ENCODE data around the gene SPDEF.
A peak's percentile ranks its signal among the peaks of the same experiment; 100 is the strongest.

The SPDEF gene

DNA sequence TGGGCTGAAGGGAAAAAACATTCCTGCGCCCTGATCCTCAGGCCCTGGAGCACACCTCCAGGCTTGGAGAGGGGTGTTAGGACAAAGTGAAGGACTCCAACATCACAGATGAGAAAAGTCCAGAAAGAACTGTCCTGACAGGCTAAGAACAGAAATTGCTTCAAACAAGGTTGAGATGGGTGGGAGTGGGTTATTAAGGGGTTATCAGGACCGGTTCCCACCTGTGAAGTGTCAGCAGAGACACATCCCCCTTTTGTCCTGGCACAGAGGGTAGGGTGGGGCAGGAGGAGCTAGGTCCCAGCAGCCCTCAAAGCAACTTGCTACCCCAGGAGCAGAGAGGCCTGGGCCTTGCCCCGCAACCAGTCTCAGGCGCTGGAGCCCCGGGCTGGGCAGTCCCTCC lies 3.5 kb downstream of the SPDEF start (continued):
- TF ChIP-seq ZBTB26 (tag by site-specific recombination; optimal IDR thresholded peaks at IDR 0.05) = no peak
- no peak for TF ChIP-seq ZNF704 (tag by site-specific recombination; IDR thresholded peaks at IDR 0.05)

GRCh38 chr6:34551720-34552119 lies 4.4 kb downstream of the SPDEF start:
- Histone ChIP-seq H3K9me3 (ENCODE audit: control insufficient read depth, insufficient read depth, low read depth, low read length) (no peaks in the 10 kb centered on the region), H3K4me3 (ENCODE audit: low read depth, low read length) (no peak overlapping the region), H3K4me1 (ENCODE audit: control insufficient read depth, insufficient read depth, low read length) (no peaks in the 10 kb centered on the region), H3K27ac (ENCODE audit: extremely low read depth, low read depth, low read length) (no peak overlapping the region), H3K36me3 (ENCODE audit: control insufficient read depth in 2 of 2, insufficient read depth in 1 of 2, low read length in 2 of 2) (no peaks in the 10 kb centered on the region)
- CTCF ChIA-PET = no interaction called here
- POLR2A ChIA-PET = no interaction called here
- TF ChIP-seq GLI4 (tag by site-specific recombination; IDR thresholded peaks at IDR 0.05) (peak; percentile 48; the same call in 1 of the 2 replicates), ZNF561 (tag by site-specific recombination; IDR thresholded peaks at IDR 0.05; ENCODE audit: borderline replicate concordance) (no peak), ZNF140 (tag by site-specific recombination; IDR thresholded peaks at IDR 0.05) (peak; percentile 98)
- TF ChIP-seq, protein P1, sequence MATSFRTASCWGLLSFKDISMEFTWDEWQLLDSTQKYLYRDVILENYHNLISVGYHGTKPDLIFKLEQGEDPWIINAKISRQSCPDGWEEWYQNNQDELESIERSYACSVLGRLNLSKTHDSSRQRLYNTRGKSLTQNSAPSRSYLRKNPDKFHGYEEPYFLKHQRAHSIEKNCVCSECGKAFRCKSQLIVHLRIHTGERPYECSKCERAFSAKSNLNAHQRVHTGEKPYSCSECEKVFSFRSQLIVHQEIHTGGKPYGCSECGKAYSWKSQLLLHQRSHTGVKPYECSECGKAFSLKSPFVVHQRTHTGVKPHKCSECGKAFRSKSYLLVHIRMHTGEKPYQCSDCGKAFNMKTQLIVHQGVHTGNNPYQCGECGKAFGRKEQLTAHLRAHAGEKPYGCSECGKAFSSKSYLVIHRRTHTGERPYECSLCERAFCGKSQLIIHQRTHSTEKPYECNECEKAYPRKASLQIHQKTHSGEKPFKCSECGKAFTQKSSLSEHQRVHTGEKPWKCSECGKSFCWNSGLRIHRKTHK (tag by site-specific recombination; IDR thresholded peaks at IDR 0.05) = no peak

- CTCF ChIA-PET = no interaction called here
- H3K27ac ChIP-seq (ENCODE audit: extremely low read depth, low read depth, low read length) = no peak overlapping the region
These were observed 6.3 kb downstream of the SPDEF start for GRCh38 chr6:34549804-34550202.

DNA sequence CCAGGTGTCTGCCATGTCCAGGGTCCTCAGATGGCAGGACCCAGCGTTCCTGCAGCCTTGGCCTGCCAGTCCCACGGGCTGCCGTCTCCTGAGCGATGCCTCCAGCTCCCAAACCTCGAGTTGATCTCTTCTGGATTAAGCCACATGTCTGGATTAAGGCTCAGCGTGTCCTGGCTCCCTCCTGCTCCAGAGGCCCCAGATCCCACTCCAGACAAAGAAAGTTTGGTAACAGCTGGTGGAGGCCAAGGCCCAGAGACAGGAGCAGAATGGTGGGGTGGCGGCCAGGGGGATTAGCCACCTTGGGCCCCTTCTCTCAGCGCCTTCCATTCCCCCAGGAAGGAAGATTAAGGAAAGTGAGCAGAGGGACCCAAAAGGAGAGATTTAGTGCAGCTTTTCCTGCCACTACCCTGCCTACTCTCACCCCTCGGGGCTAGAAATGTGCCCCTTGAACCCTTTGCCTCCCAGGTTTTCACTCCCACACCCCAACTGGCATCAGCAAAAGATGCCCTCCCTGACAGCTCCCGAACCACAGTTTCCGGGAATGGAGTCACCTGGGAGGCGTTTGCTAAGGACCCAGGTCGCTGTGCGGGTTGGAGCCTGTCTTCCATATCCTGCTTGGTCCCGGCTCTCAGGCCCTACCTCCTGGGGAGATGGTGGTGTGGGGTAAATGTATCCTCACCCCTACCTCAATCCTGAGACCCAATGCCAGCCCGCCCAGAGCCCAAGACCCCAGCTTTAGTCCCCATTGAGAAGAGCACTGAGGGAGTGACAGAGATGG lies 6.9 kb downstream of the SPDEF start:
- H3K27ac ChIP-seq (ENCODE audit: extremely low read depth, low read depth, low read length) = no peak overlapping the region
- ChIA-PET POLR2A (no interaction called here), CTCF (no interaction called here)
- H3K4me3 ChIP-seq (ENCODE audit: low read depth, low read length) = no peak overlapping the region
- no peaks in the 10 kb centered on the region for H3K36me3 ChIP-seq (ENCODE audit: control insufficient read depth in 2 of 2, insufficient read depth in 1 of 2, low read length in 2 of 2)
- no peaks in the 10 kb centered on the region for H3K4me1 ChIP-seq (ENCODE audit: control insufficient read depth, insufficient read depth, low read length)
- TF ChIP-seq ZIC2 (tag by site-specific recombination; IDR thresholded peaks at IDR 0.05) = no peak
- no peak for TF ChIP-seq ZNF664 (tag by site-specific recombination; IDR thresholded peaks at IDR 0.05)
- peak; percentile 69; the same call in 1 of the 2 replicates for TF ChIP-seq ZNF600 (tag by site-specific recombination; IDR thresholded peaks at IDR 0.05)
- no peaks in the 10 kb centered on the region for H3K9me3 ChIP-seq (ENCODE audit: control insufficient read depth, insufficient read depth, low read depth, low read length)

More at GRCh38 chr6:34549804-34550202, 6.3 kb downstream of the SPDEF start:
- TF ChIP-seq, protein P2, sequence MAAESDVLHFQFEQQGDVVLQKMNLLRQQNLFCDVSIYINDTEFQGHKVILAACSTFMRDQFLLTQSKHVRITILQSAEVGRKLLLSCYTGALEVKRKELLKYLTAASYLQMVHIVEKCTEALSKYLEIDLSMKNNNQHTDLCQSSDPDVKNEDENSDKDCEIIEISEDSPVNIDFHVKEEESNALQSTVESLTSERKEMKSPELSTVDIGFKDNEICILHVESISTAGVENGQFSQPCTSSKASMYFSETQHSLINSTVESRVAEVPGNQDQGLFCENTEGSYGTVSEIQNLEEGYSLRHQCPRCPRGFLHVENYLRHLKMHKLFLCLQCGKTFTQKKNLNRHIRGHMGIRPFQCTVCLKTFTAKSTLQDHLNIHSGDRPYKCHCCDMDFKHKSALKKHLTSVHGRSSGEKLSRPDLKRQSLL (tag by site-specific recombination; IDR thresholded peaks at IDR 0.05) = no peak
- TF ChIP-seq GLIS1 (tag by site-specific recombination; IDR thresholded peaks at IDR 0.05) (0 out of 2 replicates have a peak, but pooled peaks have one; percentile 9), ZIC2 (tag by site-specific recombination; IDR thresholded peaks at IDR 0.05) (peak; percentile 43)
- Histone ChIP-seq H3K4me3 (ENCODE audit: low read depth, low read length) (no peak overlapping the region), H3K4me1 (ENCODE audit: control insufficient read depth, insufficient read depth, low read length) (no peaks in the 10 kb centered on the region), H3K36me3 (ENCODE audit: control insufficient read depth in 2 of 2, insufficient read depth in 1 of 2, low read length in 2 of 2) (no peaks in the 10 kb centered on the region), H3K9me3 (ENCODE audit: control insufficient read depth, insufficient read depth, low read depth, low read length) (no peaks in the 10 kb centered on the region)
- POLR2A ChIA-PET = no interaction called here

Measured in HEK293 (cell line).